NT2/D1 (cell line): ENCODE results near the gene ENAM.

Source experiments
- SUZ12 ChIP-seq: IDR thresholded peaks from 2 replicates; pipeline ENCODE4 v1.6.1; 2011; ENCODE audit not compliant: insufficient read length, insufficient read depth; ENCODE audit errors: extremely low read depth
- YY1 ChIP-seq: IDR thresholded peaks from 2 replicates; pipeline ENCODE4 v1.6.1; 2011; ENCODE audit not compliant: insufficient read length, insufficient read depth
- ZNF274 ChIP-seq: IDR thresholded peaks from 2 replicates; pipeline ENCODE4 v1.6.1; 2011; ENCODE audit warnings: mild to moderate bottlenecking, low read depth, low read length

GRCh38 chr4:70660106-70660505, 31.6 kb downstream of the ENAM start:
- TF ChIP-seq SUZ12 = no peak
- TF ChIP-seq YY1 = no peak
- TF ChIP-seq ZNF274 = no peak
